GM21619 (cell line): ENCODE data around the gene KDM6A.
"Not testable (repeated sequence)": the region's sequence is repeated elsewhere in the genome, so short reads cannot be mapped to it uniquely, and the experiment has no call there.

ENCODE experiments used
- ATAC-seq: cut with Tn5 transposase; IDR thresholded peaks from one replicate; pipeline ENCODE4 v1.9.1; 2021; ENCODE audit not compliant: unreplicated experiment

KDM6A gene

DNA sequence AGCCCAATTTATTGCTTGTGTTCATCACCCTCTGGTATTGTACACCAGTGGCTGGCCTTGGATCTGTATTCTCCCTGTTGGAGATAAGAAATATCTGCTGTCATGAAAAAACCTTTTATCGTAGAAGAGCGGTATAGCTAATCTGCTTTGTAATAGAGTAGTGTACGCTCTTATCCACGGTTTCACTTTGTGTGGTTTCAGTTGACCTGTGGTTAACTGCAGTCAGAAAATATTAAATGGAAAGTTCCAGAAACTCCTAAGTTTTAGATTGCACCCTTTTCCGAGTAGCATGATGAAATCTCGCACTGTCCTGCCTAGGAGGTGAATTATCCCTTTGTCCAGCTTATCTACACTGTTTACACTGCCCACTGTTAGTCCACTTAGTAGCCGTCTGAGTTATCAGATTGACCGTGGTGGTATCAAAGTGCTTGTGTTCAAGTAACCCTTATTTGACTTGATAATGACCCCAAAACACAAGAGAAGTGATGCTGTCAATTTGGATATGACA, 42.4 kb downstream of the KDM6A start:
- ATAC-seq, result no peak

DNA sequence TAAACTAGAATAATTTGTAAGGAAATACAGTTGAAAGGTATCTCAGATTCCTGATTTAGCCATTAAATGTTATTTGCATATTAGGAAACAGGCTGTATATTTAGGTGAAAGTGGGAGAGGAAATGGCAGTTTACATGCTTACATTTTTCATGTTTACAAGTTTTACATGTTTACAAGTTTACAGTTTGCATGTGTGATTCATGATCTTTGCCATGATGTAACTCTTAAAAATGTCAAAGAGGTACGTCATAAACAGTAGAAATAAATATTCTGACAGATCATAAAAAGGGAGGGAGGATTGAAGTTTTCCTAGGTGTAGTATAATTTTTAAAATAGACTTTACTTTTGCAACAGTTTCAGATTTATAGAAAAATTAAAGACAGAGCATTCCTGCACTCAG, 45.7 kb downstream of the KDM6A start:
- ATAC-seq, result no peak

DNA sequence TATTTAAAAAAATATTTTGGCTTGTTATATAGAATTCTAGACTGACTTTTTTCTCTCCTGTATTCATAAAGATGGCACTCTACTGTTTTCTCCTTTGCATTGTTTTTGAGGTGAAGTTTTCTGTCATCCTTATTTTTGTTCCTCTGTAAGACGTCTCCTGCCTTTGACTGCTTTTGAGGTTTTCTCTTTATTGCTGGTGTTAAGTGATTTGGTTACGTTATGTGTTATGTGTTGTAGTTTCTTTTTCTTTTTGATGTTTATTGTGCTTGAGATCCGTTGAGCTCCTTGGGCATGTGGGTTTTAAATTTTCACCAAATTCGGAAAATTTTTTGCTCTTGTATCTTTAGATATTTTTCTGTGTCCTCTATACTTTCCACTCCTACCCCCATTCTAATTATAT, 50.0 kb downstream of the KDM6A start:
- no peak for ATAC-seq

DNA sequence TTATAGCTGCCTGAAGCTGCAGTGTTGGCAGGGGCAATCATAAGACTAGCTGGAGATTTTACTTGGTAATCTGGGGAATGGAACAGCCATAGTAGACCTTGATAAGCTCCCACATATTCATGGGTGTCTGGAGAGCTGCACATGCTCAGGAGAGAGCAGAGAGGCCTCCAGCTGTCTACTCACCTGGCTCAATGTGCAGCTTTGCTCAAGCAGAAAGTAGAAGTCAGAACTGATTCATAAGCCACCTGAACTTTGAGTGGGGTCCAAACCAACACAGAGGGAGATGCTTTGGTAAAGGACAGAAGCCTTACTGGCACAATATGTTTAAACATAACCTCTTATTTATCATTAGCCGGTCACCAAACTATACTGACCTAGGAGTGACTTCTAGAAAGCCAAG, 54.4 kb downstream of the KDM6A start:
- no peak for ATAC-seq

DNA sequence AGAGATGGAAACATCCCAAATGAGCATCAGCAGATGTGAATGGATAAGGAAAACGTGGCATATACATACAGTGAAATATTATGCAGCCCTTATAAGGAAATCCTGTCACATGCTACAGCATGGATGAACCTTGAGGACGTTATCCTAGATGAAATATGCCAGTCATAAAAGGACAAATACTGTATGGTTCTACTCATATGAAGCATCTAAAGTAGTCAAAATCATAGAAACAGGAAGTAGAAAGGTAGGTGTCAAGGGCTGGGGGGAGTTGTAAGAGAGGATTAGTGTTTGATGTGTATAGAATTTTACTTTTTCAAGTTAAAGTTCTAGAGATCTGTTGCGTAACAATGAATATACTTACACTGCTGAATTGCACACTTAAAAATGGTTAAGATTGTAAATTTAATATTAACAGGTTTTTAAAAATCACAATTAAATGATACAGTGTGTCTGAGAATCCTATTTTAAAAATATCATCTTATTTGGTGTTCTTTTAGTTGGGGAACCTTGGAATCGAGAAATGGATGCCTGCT, 58.5 kb downstream of the KDM6A start:
- ATAC-seq, result no peak

DNA sequence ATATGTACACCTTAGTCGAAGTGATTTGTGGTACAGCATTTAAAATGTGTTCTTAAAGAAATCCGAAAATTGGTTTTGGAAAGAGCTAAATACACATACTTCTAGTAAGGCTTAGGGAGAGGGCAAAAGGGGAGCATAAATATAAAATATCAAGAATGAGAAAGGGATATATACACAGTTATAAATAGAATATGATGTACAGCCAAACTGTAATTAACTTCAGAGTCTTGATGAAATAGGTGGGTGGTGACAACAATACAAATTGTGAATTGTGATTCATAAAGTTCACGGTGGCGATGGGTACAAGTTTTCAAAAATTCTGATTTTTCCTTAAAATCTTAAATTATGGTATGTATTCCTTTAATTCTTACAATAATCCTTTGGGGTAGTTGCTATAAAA, 62.2 kb downstream of the KDM6A start:
- ATAC-seq, result no peak

DNA sequence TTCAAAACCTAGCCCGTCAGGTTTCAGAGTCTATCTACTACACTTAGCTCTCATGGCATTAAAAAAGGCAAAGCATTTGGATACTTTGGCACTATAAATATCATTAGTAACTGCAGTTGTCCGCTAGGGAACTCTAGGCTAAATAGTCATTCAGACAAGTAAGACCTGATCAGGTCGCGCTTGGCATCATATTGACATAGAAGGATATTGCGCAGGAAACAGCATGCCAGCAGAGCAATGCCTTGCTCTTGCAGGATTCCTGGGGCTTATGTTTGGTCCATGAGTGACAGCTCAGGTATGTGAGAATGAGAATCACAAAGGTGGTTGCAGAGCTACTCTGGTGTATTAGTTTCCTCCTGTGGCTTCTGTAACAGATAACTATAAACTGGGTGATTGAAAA, 62.7 kb downstream of the KDM6A start:
- no peak for ATAC-seq

DNA sequence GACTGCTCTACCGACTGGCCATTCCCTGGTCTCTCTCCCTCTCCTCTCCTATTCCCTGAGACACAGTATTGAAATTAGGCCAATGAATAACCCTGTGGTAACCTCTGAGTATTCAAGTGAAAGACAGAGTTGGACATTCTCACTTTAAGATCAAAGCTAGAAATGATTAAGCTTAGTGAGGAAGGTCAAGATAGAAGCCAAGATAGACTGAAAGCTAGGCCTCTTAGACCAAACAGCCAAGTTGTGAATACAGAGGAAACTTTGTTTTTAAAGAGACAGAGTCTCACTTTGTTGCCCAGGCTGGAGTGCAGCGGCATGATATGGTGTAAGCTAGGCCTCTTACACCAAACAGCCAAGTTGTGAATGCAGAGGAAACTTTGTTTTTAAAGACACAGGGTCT, 64.6 kb downstream of the KDM6A start:
- ATAC-seq, result peak; percentile 80

DNA sequence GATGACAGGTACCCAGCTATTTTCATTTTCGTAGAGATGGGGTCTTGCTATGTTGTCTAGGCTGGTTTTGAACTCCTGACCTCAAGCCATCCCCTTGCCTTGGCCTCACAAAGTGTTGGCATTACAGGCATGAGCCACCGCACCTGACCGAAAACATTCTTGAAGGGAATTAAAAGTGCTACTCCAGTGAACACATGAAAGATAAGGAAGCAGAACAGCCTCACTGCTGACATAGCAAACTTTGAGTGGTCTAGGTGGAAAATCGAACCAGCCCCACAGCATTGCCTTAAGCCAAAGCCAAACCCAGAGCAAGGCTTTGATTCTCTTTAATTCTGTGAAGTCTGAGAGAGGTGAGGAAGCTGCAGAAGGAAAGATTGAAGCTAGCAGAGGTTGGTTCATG, 65.1 kb downstream of the KDM6A start:
- no peak for ATAC-seq

DNA sequence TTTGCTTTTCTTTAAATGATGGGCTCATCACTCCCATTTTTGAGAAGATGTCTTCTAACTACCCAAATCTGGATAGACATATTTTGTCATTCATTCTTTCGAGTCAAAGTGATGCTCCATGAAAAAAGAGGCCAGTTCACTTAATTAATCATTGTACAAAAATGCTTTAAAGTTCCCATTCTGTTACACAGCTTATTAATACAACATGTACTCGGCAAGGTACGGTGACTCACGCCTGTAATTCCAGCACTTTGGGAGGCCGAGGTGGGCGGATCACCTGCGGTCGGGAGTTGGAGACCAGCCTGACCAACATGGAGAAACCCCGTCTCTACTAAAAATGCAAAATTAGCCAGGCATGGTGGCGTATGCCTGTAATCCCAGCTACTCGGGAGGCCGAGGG, 67.6 kb downstream of the KDM6A start:
- not testable (repeated sequence) for ATAC-seq

DNA sequence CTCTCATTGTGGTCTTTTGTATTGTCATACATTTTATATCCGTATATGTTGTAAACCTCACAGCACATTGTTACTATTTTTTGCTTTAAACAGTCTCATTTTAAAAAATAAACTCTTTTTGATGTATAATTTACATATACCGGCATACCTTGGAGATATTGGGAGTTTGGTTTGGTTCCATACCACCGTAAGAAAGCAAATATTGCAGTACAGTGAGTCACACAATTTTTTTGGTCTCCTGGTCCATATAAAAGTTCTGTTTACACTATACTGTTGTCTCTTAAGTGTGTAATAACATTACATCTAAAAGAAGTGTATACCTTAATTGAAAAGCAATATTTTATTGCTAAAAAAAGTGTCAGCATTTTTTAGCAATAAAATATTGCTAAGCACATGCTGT, 70.0 kb downstream of the KDM6A start:
- ATAC-seq, result no peak

DNA sequence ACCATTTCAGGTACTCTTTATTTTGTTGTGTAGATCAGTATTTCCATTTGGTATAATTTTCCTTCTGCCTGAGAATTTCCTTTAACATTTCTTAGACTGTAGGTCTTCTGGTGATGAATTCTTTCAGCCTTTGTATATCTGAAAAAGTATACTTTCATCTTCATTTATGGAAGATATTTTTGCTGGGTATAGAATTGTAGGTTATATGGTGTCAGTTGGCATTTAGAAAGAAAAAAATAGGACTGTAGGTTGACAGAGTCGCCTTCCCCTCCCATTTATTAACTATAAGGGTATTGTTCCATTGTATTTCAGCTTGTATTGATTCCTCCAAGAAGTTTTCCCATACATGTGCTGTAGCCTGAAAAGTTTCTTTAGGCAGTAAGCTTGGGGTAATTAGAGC, 71.9 kb downstream of the KDM6A start:
- ATAC-seq, result no peak

DNA sequence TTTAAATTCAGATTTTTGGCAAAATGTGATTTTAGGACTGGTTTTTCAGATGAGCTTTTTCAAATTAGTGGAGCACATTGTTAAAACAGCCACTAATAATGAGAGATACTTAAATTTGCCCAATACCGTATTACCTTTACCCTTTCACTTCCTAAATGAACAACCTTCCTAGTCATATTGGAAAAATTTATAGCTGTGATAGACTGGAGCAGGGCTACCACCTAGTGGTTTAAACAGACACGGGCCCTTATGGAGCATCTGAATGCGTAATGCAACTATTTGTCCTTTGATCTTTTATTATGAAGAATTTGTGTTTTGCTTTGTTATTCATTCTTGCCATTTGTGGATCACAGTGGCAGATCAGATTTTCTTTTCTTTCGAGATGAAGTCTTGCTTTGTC, 72.7 kb downstream of the KDM6A start:
- ATAC-seq, result no peak

DNA sequence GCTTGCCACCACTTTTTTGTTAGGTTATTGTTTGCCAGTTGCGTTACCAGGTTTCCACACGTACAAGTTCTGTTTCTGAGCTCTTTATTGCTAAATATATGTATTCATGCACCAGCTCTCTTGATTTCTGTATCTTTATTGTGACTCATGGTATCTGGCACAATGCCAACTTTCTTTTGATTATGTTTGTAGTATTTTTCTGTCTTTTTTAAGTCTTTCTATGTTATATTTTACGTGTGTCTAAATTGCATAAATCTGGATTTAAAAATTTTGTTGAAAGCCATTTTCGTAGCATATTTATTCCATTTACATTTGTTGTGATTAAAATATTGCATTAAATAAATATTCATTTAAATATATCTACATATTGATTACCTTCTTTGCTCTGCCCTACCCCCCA, 73.8 kb downstream of the KDM6A start:
- no peak for ATAC-seq

DNA sequence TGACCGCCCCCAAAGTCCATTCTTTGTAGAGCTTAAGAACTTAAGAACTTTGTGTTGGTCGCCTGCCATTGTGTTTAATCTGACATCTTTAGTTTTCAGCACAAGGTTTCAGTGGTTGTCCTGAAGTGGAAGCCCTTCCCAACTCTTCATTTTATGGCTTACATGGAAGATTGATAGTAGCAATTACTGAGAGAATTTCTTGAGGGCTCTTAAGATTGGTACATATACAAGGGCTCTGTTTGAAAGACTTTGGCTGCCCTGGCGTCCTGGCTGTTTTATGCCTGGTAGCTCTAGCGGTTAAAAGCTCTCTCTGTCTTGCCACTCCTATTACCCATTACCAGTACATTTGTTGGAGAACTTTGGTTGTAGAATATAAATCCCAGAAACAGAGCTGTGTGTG, 75.0 kb downstream of the KDM6A start:
- no peak for ATAC-seq

DNA sequence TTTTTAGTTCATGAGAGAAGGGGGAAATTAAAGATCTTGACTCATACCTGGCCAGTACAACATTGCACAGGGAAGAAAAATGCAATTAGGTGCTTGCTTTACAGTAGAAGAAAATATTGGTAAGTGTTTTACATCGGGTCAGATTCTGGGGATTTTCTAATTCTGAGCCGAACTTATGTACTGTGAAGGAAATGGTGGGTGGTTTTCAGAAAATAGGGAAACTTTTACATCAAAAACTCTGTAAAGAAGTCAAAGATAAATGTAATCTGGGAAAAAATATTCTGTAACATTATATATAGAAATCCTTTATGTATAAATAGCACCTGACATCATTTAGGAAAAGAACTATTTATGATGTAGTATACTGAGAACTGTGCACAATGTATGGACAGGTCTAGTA, 75.4 kb downstream of the KDM6A start:
- ATAC-seq, result no peak

DNA sequence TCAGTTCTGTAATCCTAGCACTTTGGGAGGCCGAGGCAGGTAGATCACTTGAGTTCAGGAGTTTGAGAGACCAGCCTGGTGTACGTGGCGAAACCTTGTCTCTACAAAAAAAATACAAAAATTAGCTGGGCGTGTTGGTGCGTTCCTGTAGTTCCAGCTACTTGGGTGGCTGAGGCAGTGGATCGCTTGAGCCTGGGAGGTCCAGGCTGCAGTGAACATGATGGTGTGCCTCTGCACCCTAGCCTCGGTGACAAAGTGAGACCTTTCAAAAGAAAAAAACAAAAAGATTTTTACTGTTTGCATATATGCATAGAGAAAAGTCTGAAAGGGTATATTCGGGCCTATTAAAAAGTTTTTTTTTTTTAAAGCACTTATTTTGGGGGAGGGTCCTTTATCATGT, 76.1 kb downstream of the KDM6A start:
- ATAC-seq, result no peak

DNA sequence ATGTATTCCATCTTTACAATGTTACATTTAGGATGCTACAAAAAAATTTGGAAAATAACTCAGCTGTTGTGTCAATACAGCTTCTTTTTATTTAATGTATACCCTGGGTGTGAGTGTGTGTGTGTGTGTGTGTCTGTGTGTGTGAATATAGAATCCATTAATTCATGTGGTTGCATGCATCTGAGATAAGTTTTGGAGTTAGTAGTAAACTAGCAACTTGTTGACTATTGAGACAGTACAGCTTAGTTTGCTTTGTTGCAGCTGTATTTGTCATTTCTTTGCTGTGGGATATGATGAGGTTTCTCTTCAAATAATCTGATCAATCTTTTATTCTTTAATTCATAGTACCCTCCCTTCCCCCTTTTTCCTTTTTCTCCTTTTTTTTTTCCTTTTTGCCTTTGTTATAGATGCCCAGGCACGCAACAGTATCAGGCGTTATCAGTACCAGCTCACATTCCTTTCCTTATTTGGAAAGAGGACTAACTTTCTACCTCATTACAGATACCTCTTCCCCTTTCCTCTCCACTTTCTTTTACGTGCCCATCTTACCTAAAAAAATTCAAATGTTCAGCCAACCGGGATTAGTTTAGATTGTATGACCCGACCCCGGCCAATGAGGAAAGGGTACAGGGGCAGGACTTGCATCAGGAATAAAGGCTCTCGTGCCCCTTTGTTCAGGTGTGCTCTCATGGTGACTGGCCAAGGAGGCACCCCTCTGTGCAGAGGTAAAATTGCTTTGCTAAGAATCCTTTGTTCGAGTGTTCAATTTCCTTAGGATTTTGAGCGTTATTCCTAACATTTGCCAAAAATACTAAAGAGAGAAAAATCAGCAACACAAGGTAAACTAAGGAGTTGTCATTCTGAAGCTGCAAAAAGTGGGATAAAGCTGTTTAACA, 77.7 kb downstream of the KDM6A start:
- ATAC-seq, result not testable (repeated sequence)

DNA sequence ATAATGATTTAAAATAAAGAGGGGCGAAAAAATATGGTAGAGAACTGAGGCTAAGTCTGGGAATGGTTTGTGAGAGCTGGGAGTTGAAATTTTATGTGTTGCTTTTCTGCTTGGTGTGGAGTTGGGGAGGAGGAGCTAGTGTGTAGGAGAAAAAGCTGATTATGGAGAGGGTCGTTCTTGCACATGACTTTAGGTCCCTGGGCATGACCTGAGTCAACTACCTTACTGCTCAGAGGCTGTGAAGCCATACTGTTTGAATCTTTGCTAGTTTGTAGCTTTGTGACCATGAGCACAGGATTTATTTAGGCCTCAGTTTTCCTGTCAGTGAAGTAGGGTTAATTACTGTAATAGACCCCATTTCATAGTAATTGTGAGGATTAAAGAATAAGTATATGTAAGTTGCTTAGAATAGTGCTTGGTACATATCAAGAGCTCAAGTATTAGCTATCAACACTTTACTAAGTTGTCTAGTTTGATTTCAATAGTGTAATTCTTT, 78.6 kb downstream of the KDM6A start:
- no peak for ATAC-seq

DNA sequence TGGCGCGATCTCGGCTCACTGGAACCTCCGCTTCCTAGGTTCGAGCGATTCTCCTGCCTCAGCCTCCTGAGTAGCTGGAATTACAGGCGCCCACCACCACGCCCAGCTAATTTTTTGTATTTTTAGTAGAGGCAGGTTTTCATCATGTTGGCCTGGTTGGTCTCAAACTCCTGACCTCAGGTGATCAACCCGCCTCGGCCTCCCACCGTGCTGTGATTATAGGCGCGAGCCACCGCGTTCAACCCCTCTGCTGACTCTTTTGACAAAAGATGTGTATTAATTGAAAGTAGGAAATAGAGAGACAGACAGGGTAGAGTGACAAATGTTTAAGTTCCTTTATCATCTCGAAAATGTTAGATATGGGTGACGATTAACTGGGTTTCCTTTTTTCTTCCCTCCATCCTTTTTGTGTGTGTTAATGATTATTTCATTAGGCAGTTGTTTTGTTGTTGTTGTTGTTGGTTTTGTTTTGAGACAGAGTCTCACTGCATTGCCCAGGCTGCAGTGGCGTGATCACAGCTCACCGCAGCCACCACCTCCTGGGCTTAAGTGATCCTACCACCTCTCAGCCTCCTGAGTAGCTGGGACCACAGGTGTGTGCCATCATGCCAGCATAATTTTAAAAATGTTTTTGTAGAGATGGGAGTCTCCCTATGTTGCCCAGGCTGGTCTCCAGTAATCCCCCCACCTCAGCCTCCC, 79.5 kb downstream of the KDM6A start:
- no peak for ATAC-seq

DNA sequence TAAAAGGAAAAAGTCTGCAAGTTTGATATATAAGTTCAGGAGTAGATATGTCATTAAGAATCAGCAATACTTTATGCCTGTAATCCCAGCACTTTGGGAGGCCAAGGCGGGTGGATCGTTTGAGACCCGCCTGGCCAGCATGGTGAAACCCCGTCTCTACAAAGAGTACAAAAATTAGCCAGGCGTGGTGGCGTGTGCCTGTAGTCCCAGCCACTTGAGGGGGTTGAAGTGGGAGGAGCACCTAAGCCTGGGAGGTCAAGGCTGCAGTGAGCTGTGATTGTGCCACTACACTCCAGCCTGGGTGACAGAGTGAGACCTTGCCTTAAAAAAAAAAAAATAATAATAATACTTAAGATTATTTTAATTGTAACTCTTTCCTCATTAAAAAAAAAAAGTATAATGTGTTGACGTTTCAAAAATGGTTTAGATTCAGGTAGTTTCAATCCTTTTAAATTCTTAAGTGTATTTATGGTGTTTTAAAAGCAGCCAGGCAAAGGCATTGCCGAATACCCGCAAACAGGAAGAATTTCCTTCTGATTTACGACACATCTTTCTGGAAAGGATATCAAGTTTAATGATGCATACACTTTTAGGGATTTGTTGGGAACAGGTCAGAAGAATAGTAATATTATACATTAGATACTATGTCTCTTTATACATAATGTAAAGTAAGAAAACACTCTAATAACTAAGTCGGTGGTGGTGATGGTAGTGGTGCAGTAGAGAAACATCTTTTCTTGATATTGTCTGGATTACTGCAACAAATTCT, 80.9 kb downstream of the KDM6A start:
- no peak for ATAC-seq
